WTC11 (cell line): Measurements from ENCODE around the gene TMCO1. TPM values are rescaled to one million over a fixed set of nuclear protein-coding genes. Genes with fewer than 3 reads are reported as not detected.

Experiments
- ATAC-seq: fragments of 200-7000 bp; cut with Tn5 transposase; 2 replicates; pipeline ENCODE4 v1.10.0; 2021; ENCODE audit warnings: mild to moderate bottlenecking, moderate library complexity
- CTCF ChIA-PET: fragments of 300-600 bp; sonication (Branson Sonifier 250); formaldehyde crosslinking; loops from one replicate; lab custom pipeline; 2021; ENCODE audit warnings: antibody characterized with exemption; lab: Charles Lee
- POLR2A ChIA-PET: fragments of 350-600 bp; sonication (Branson Sonifier 250); formaldehyde crosslinking; loops from one replicate; lab custom pipeline; 2021; ENCODE audit warnings: antibody characterized with exemption; lab: Charles Lee
- DNase-seq: peaks from one replicate; pipeline ENCODE4 v3.0.0; 2021; ENCODE audit warnings: low spot score
- H3K27ac Mint-ChIP-seq: 2 replicates; pipeline ENCODE4 v1.8.0; 2021; ENCODE audit warnings: mixed read lengths
- H3K27me3 Mint-ChIP-seq: 2 replicates; pipeline ENCODE4 v1.8.0; 2021; ENCODE audit warnings: low read depth, mild to moderate bottlenecking, moderate library complexity, mixed read lengths
- H3K36me3 Mint-ChIP-seq: 2 replicates; pipeline ENCODE4 v1.8.0; 2021; ENCODE audit warnings: mixed read lengths
- H3K4me1 Mint-ChIP-seq: 2 replicates; pipeline ENCODE4 v1.8.0; 2022; ENCODE audit warnings: mixed read lengths
- H3K4me3 Mint-ChIP-seq: 2 replicates; pipeline ENCODE4 v1.8.0; 2021; ENCODE audit warnings: mild to moderate bottlenecking, moderate library complexity, mixed read lengths
- H3K9me3 Mint-ChIP-seq: 2 replicates; pipeline ENCODE4 v1.8.0; 2021; ENCODE audit warnings: mixed read lengths
- CBFB ChIP-seq: sonication (generic); formaldehyde crosslinking; IDR thresholded peaks from 2 replicates; pipeline ENCODE4 v1.8.1; 2022; ENCODE audit warnings: mild to moderate bottlenecking, low read depth, missing genetic modification reagents
- CREM ChIP-seq: sonication (generic); formaldehyde crosslinking; IDR thresholded peaks from 2 replicates; pipeline ENCODE4 v1.8.1; 2022; ENCODE audit warnings: mild to moderate bottlenecking, missing genetic modification reagents, moderate library complexity
- E2F1 ChIP-seq: sonication (generic); formaldehyde crosslinking; IDR thresholded peaks from 2 replicates; pipeline ENCODE4 v1.8.0; 2022; ENCODE audit warnings: mild to moderate bottlenecking, missing genetic modification reagents
- ELF4 ChIP-seq: sonication (generic); formaldehyde crosslinking; IDR thresholded peaks from 2 replicates; pipeline ENCODE4 v1.8.1; 2022; ENCODE audit warnings: low read depth, mild to moderate bottlenecking, moderate library complexity, missing genetic modification reagents
- ESRRA ChIP-seq: sonication (generic); formaldehyde crosslinking; IDR thresholded peaks from 2 replicates; pipeline ENCODE4 v1.8.1; 2022; ENCODE audit warnings: mild to moderate bottlenecking, missing genetic modification reagents, borderline replicate concordance
- GABPB1 ChIP-seq: sonication (generic); formaldehyde crosslinking; IDR thresholded peaks from 2 replicates; pipeline ENCODE4 v1.8.1; 2023; ENCODE audit warnings: mild to moderate bottlenecking, missing genetic modification reagents
- HMGA2 ChIP-seq: fragments of 250-450 bp; sonication (Bioruptor Pico); IDR thresholded peaks from 2 replicates; pipeline ENCODE4 v1.4.0; 2021; ENCODE audit warnings: mild to moderate bottlenecking, moderate library complexity
- HMGXB4 ChIP-seq: sonication (generic); formaldehyde crosslinking; IDR thresholded peaks from 2 replicates; pipeline ENCODE4 v1.8.1; 2023; ENCODE audit warnings: mild to moderate bottlenecking, moderate library complexity, missing genetic modification reagents
- JUN ChIP-seq: sonication (generic); formaldehyde crosslinking; IDR thresholded peaks from 2 replicates; pipeline ENCODE4 v1.8.0; 2023; ENCODE audit warnings: mild to moderate bottlenecking, missing genetic modification reagents
- MXD4 ChIP-seq: fragments of 250-450 bp; sonication (Bioruptor Pico); IDR thresholded peaks from 2 replicates; pipeline ENCODE4 v1.8.0; 2021; ENCODE audit warnings: mild to moderate bottlenecking, moderate library complexity, borderline replicate concordance
- NFE2L1 ChIP-seq: sonication (generic); formaldehyde crosslinking; IDR thresholded peaks from 2 replicates; pipeline ENCODE4 v1.8.1; 2023; ENCODE audit warnings: missing genetic modification reagents
- PREB ChIP-seq: sonication (generic); formaldehyde crosslinking; IDR thresholded peaks from 2 replicates; pipeline ENCODE4 v1.8.1; 2022; ENCODE audit warnings: mild to moderate bottlenecking, missing genetic modification reagents, moderate library complexity, borderline replicate concordance
- PRRX2 ChIP-seq: fragments of 250-450 bp; sonication (Bioruptor Pico); IDR thresholded peaks from 2 replicates; pipeline ENCODE4 v1.8.0; 2021; ENCODE audit warnings: mild to moderate bottlenecking
- TP53 ChIP-seq: sonication (generic); formaldehyde crosslinking; IDR thresholded peaks from 2 replicates; pipeline ENCODE4 v1.8.1; 2023; ENCODE audit warnings: mild to moderate bottlenecking, missing genetic modification reagents
- ZNF232 ChIP-seq: sonication (generic); formaldehyde crosslinking; IDR thresholded peaks from 2 replicates; pipeline ENCODE4 v1.8.0; 2022; ENCODE audit warnings: mild to moderate bottlenecking, missing genetic modification reagents
- ZNF423 ChIP-seq: fragments of 250-450 bp; sonication (Bioruptor Pico); IDR thresholded peaks from 2 replicates; pipeline ENCODE4 v2.1.2; 2022; ENCODE audit warnings: mild to moderate bottlenecking, moderate library complexity
- total RNA-seq: library from RNA; stranded (reverse); gene quantifications from 3 replicates; pipeline ENCODE4 v1.2.3, GENCODE V29; 2021
- TF ChIP-seq, protein P1 (sequence below): sonication (generic); formaldehyde crosslinking; IDR thresholded peaks from 2 replicates; pipeline ENCODE4 v1.8.1; 2023; ENCODE audit warnings: mild to moderate bottlenecking, missing genetic modification reagents
- TF ChIP-seq, protein P2 (sequence below): sonication (generic); formaldehyde crosslinking; IDR thresholded peaks from 2 replicates; pipeline ENCODE4 v1.8.0; 2022; ENCODE audit warnings: mild to moderate bottlenecking, missing genetic modification reagents

TMCO1 gene
- total RNA-seq, 1 experiment from 2014 or later = 52.8 TPM

- TF ChIP-seq, protein P1, sequence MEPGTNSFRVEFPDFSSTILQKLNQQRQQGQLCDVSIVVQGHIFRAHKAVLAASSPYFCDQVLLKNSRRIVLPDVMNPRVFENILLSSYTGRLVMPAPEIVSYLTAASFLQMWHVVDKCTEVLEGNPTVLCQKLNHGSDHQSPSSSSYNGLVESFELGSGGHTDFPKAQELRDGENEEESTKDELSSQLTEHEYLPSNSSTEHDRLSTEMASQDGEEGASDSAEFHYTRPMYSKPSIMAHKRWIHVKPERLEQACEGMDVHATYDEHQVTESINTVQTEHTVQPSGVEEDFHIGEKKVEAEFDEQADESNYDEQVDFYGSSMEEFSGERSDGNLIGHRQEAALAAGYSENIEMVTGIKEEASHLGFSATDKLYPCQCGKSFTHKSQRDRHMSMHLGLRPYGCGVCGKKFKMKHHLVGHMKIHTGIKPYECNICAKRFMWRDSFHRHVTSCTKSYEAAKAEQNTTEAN (CRISPR knock-in tag) = no peak
- TF ChIP-seq ZNF423 (CRISPR knock-in tag) (no peak), ESRRA (CRISPR knock-in tag) (no peak), MXD4 (CRISPR knock-in tag) (no peak)
Measured at GRCh38 chr1:165679282-165680036, 89.2 kb downstream of the TMCO1 start (continued).

GRCh38 chr1:165678509-165678908 is 90.2 kb downstream of the TMCO1 start:
- Mint-ChIP-seq H3K27me3 (no peaks in the 10 kb centered on the region), H3K4me1 (no peaks in the 10 kb centered on the region), H3K4me3 (no peak overlapping the region), H3K27ac (no peak overlapping the region), H3K36me3 (peaks cover 62% of the 10 kb centered on the region), H3K9me3 (peaks cover 9% of the 10 kb centered on the region; the same call in 1 of the 2 replicates)
- DNase-seq = no peak
- no peak for TF ChIP-seq HMGXB4 (CRISPR knock-in tag)
- TF ChIP-seq MXD4 (CRISPR knock-in tag) = no peak
- TF ChIP-seq ELF4 (CRISPR knock-in tag) = no peak
- TF ChIP-seq GABPB1 = no peak
- no peak for TF ChIP-seq JUN (CRISPR knock-in tag)
- no peak for TF ChIP-seq TP53
- TF ChIP-seq PRRX2 (CRISPR knock-in tag) = no peak
- TF ChIP-seq E2F1 (CRISPR knock-in tag) = no peak
- no peak for TF ChIP-seq NFE2L1 (CRISPR knock-in tag)
- no peak for TF ChIP-seq HMGA2 (CRISPR knock-in tag)
- TF ChIP-seq, protein P2, sequence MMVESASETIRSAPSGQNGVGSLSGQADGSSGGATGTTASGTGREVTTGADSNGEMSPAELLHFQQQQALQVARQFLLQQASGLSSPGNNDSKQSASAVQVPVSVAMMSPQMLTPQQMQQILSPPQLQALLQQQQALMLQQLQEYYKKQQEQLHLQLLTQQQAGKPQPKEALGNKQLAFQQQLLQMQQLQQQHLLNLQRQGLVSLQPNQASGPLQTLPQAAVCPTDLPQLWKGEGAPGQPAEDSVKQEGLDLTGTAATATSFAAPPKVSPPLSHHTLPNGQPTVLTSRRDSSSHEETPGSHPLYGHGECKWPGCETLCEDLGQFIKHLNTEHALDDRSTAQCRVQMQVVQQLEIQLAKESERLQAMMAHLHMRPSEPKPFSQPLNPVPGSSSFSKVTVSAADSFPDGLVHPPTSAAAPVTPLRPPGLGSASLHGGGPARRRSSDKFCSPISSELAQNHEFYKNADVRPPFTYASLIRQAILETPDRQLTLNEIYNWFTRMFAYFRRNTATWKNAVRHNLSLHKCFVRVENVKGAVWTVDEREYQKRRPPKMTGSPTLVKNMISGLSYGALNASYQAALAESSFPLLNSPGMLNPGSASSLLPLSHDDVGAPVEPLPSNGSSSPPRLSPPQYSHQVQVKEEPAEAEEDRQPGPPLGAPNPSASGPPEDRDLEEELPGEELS (CRISPR knock-in tag) = no peak
- TF ChIP-seq CREM = no peak
- no peak for TF ChIP-seq CBFB
- no peak for TF ChIP-seq PREB (CRISPR knock-in tag)
- TF ChIP-seq ZNF232 (CRISPR knock-in tag) = no peak
- TF ChIP-seq, protein P1 (CRISPR knock-in tag) = no peak
- ChIA-PET CTCF (interaction anchor here (0.6 to 1.5 kb wide), 2 partner anchors 76 to 1613 kb away, joined by 4 to 5 read pairs; no protein-coding TSS in a partner anchor), POLR2A (no interaction called here)
- no peak for ATAC-seq

Other genes starting within 250 kb of the TMCO1 start
- 0.14 TPM in 1 of 3 replicates, not detected in the others for gene LRRC52, start 224.9 kb downstream of the TMCO1 start, total RNA-seq
- 120 to 137 TPM (median 124 TPM) in 3 replicates for gene MGST3, start 137.6 kb downstream of the TMCO1 start, total RNA-seq
- 51.6 to 60.5 TPM (median 51.9 TPM) in 3 replicates for gene ALDH9A1, start 70.3 kb downstream of the TMCO1 start, total RNA-seq
- 74.3 to 85.7 TPM (median 79.2 TPM) in 3 replicates for gene UCK2, start 58.7 kb upstream of the TMCO1 start, total RNA-seq